GM12892 (cell line): ENCODE measurements around the gene GAD2.

ENCODE experiments used
- POLR2A ChIP-seq: IDR thresholded peaks from 2 replicates; pipeline ENCODE4 v1.6.1; 2011; ENCODE audit warnings: low read depth, low read length, control low read depth
- TAF1 ChIP-seq: IDR thresholded peaks from 2 replicates; pipeline ENCODE4 v1.6.1; 2011; ENCODE audit warnings: low read depth, mild to moderate bottlenecking, control low read depth, low read length, borderline replicate concordance

- TF ChIP-seq POLR2A: no peak
- no peak for TF ChIP-seq TAF1
Observed at GRCh38 chr10:26216585-26217395, at the start of gene GAD2.
